Measurements from ENCODE around the gene MALT1. TPM values are rescaled to one million over a fixed set of nuclear protein-coding genes. Genes with fewer than 3 reads are reported as not detected.

MALT1 gene
- polyA plus RNA-seq, 2 of the 4 experiments (the other 2 are of a cell fraction): 30.7 to 34.0 TPM

Other genes starting within 250 kb of the MALT1 start
- gene ALPK2, start 42.4 kb upstream of the MALT1 start, polyA plus RNA-seq (2011; rRNA removed): 19.2 and 22.0 TPM in 2 replicates
- 39.0 to 43.8 TPM (median 41.2 TPM) in 3 replicates for gene ALPK2, start 42.4 kb upstream of the MALT1 start, polyA plus RNA-seq (2017; fragmentation: RNase III; extraction: RNeasy Plus Mini Kit Qiagen cat#74134 plus additional on column Dnase treatment)
- 64.6 and 76.5 TPM in 2 replicates for gene ZNF532, start 193.4 kb downstream of the MALT1 start, polyA plus RNA-seq (2011; rRNA removed)
- 26.8 to 31.4 TPM (median 27.1 TPM) in 3 replicates for gene ZNF532, start 193.4 kb downstream of the MALT1 start, polyA plus RNA-seq (2017; fragmentation: RNase III; extraction: RNeasy Plus Mini Kit Qiagen cat#74134 plus additional on column Dnase treatment)

All from A549 (cell line).